Common myeloid progenitor, CD34-positive (primary cell): ENCODE measurements around the gene SLC7A5.
"Not testable (repeated sequence)": the region's sequence is repeated elsewhere in the genome, so short reads cannot be mapped to it uniquely, and the experiment has no call there.

Source experiments
- CTCF ChIA-PET: fragments of 350-600 bp; sonication (Branson Sonifier 250); formaldehyde crosslinking; loops from one replicate; lab custom pipeline; 2021; ENCODE audit warnings: antibody characterized with exemption; lab: Charles Lee
- POLR2A ChIA-PET: fragments of 350-600 bp; sonication (Branson Sonifier 250); formaldehyde crosslinking; loops from one replicate; lab custom pipeline; 2021; ENCODE audit warnings: antibody characterized with exemption; lab: Charles Lee
- DNase-seq, 3 donors: peaks; one replicate each; pipeline versions ENCODE4 v3.0.0 to v3.0.0-alpha.2; 2013
- H3K27ac ChIP-seq, 2 experiments: 1 replicate in 1 of 2; 2 replicates in 1 of 2; pipeline ENCODE4 v1.7.0; 2013; ENCODE audit warnings: inconsistent platforms in 2 of 2, low read length in 2 of 2, mild to moderate bottlenecking in 2 of 2, low read depth in 1 of 2, moderate library complexity in 1 of 2; ENCODE audit not compliant: severe bottlenecking in 2 of 2, insufficient read depth in 1 of 2, poor library complexity in 1 of 2
- H3K27me3 ChIP-seq, 5 experiments: replicated peaks in 2 of 5; 1 replicate in 3 of 5; 2 replicates in 2 of 5; pipeline versions ENCODE4 v1.6.1 to v1.7.0; 2013; ENCODE audit warnings: low read length in 4 of 5, mild to moderate bottlenecking in 2 of 5, moderate library complexity in 2 of 5, inconsistent platforms in 1 of 5; ENCODE audit not compliant: insufficient read depth in 5 of 5, control insufficient read depth in 4 of 5
- H3K36me3 ChIP-seq, 4 experiments: 1 replicate in 2 of 4; 2 replicates in 2 of 4; pipeline versions ENCODE4 v1.6.1 to v1.7.0; 2013; ENCODE audit warnings: low read length in 3 of 4, control low read depth in 1 of 4, mild to moderate bottlenecking in 1 of 4; ENCODE audit not compliant: control insufficient read depth in 4 of 4, insufficient read depth in 4 of 4
- H3K4me1 ChIP-seq, 4 experiments: 1 replicate in 3 of 4; 2 replicates in 1 of 4; pipeline versions ENCODE4 v1.6.1 to v1.7.1; 2013; ENCODE audit warnings: low read length in 3 of 4, mild to moderate bottlenecking in 3 of 4, control low read depth in 1 of 4, inconsistent platforms in 1 of 4, moderate library complexity in 1 of 4; ENCODE audit not compliant: control insufficient read depth in 4 of 4, insufficient read depth in 4 of 4; ENCODE audit errors: control extremely low read depth in 1 of 4
- H3K4me3 ChIP-seq, 7 experiments: 1 replicate in 4 of 7; 2 replicates in 3 of 7; pipeline versions ENCODE4 v1.5.1 to v1.7.0; 2013; ENCODE audit warnings: mild to moderate bottlenecking in 7 of 7, low read length in 6 of 7, moderate library complexity in 6 of 7, inconsistent platforms in 2 of 7, low read depth in 2 of 7, control low read depth in 1 of 7; ENCODE audit not compliant: insufficient read depth in 4 of 7, control insufficient read depth in 1 of 7; ENCODE audit errors: extremely low read depth in 1 of 7
- H3K9me3 ChIP-seq, 5 experiments: 1 replicate in 4 of 5; 2 replicates in 1 of 5; pipeline versions ENCODE4 v1.6.1 to v1.7.1; 2013; ENCODE audit warnings: low read length in 4 of 5, mild to moderate bottlenecking in 2 of 5, inconsistent platforms in 1 of 5, low read depth in 1 of 5, moderate library complexity in 1 of 5; ENCODE audit not compliant: control insufficient read depth in 4 of 5, insufficient read depth in 2 of 5; ENCODE audit errors: control extremely low read depth in 1 of 5
- WGBS: methylation state at CpG from one replicate; pipeline ENCODE4 v1.1.5; 2013; ENCODE audit not compliant: insufficient coverage; 5-methylcytosine and 5-hydroxymethylcytosine counted together

The SLC7A5 gene

GRCh38 chr16:87911106-87911763 is 41.9 kb upstream of the SLC7A5 start:
- POLR2A ChIA-PET, H3K9me3 ChIP-seq, H3K27ac ChIP-seq, H3K36me3 ChIP-seq, DNase-seq, H3K27me3 ChIP-seq, H3K4me1 ChIP-seq, H3K4me3 ChIP-seq: not testable (repeated sequence)
- WGBS = 94% methylated on average over 14 of the region's 23 CpGs
- CTCF ChIA-PET = interaction anchor here (1.6 to 1.8 kb wide), 2 partner anchors 36 to 40 kb away, joined by 4 to 5 read pairs; no protein-coding TSS in a partner anchor

GRCh38 chr16:87909203-87909935 is 40.1 kb upstream of the SLC7A5 start:
- peak; percentile 63 to 78 (median 78) for DNase-seq
- POLR2A ChIA-PET = not testable (repeated sequence)

GRCh38 chr16:87908101-87908500 is 38.8 kb upstream of the SLC7A5 start:
- H3K9me3 ChIP-seq, H3K4me3 ChIP-seq, DNase-seq, H3K27me3 ChIP-seq, H3K36me3 ChIP-seq, H3K27ac ChIP-seq, H3K4me1 ChIP-seq, POLR2A ChIA-PET: not testable (repeated sequence)
- WGBS = 98% methylated on average over 10 of the region's 11 CpGs
- CTCF ChIA-PET = interaction anchor here (0.7 to 4.3 kb wide), 11 partner anchors 9 to 155 kb away, joined by 3 to 22 read pairs (median 4); no protein-coding TSS in a partner anchor

More at GRCh38 chr16:87909203-87909935, 40.1 kb upstream of the SLC7A5 start:
- not testable (repeated sequence) for H3K36me3 ChIP-seq, H3K27me3 ChIP-seq, H3K9me3 ChIP-seq, H3K4me1 ChIP-seq, H3K27ac ChIP-seq
- WGBS = 53% methylated on average over 29 of the region's 36 CpGs
- CTCF ChIA-PET = interaction anchor here (0.6 to 4.3 kb wide), 13 partner anchors 14 to 133 kb away, joined by 3 to 22 read pairs (median 5); no protein-coding TSS in a partner anchor
- H3K4me3 ChIP-seq = peak overlapping the region in 1 of 7 experiments; percentile 28

GRCh38 chr16:87905521-87905920 is 36.2 kb upstream of the SLC7A5 start:
- POLR2A ChIA-PET, H3K9me3 ChIP-seq: not testable (repeated sequence)
- WGBS = 95% methylated on average over 7 of the region's 7 CpGs

GRCh38 chr16:87904963-87905362 is 35.7 kb upstream of the SLC7A5 start:
- POLR2A ChIA-PET, DNase-seq, H3K36me3 ChIP-seq, H3K4me3 ChIP-seq, H3K27me3 ChIP-seq, H3K9me3 ChIP-seq, H3K27ac ChIP-seq, H3K4me1 ChIP-seq: not testable (repeated sequence)
- WGBS = 89% methylated on average over 3 of the region's 5 CpGs
- CTCF ChIA-PET = interaction anchor here (1.3 to 4.3 kb wide), 4 partner anchors 11 to 139 kb away, joined by 3 to 22 read pairs (median 6); partner anchors contain the start of gene KLHDC4

More at GRCh38 chr16:87905521-87905920, 36.2 kb upstream of the SLC7A5 start:
- CTCF ChIA-PET = interaction anchor here (1.0 to 4.3 kb wide), 7 partner anchors 10 to 140 kb away, joined by 3 to 22 read pairs (median 4); partner anchors contain the start of gene KLHDC4
- not testable (repeated sequence) for H3K4me3 ChIP-seq, H3K27ac ChIP-seq, H3K36me3 ChIP-seq, H3K4me1 ChIP-seq, H3K27me3 ChIP-seq, DNase-seq

GRCh38 chr16:87900489-87900888 is 31.2 kb upstream of the SLC7A5 start:
- 100% methylated on average over 7 of the region's 12 CpGs for WGBS

More at GRCh38 chr16:87900489-87900888, 31.2 kb upstream of the SLC7A5 start:
- H3K36me3 ChIP-seq, H3K27me3 ChIP-seq, POLR2A ChIA-PET, H3K4me3 ChIP-seq, H3K9me3 ChIP-seq, H3K27ac ChIP-seq, DNase-seq: not testable (repeated sequence)
- peaks cover 0 to 32% (median 26%) of the 10 kb centered on the region in 4 experiments for H3K4me1 ChIP-seq
- CTCF ChIA-PET = interaction anchor here (1.3 to 2.5 kb wide), 3 partner anchors 25 to 128 kb away, joined by 3 to 7 read pairs (median 4); no protein-coding TSS in a partner anchor
